Esophagus muscularis mucosa (tissue), 3 donors: ENCODE results near the gene NT5DC3.

Experiments used
- CTCF ChIP-seq, 3 experiments: fragments of 200-600 bp in 2 of 3; fragments of 450-650 bp in 1 of 3; sonication (generic) in 2 of 3; IDR thresholded peaks; one replicate each; pipeline ENCODE4 v1.5.1; 2017 to 2019; ENCODE audit warnings: antibody characterized with exemption in 3 of 3, mild to moderate bottlenecking in 2 of 3, moderate library complexity in 1 of 3
- POLR2A ChIP-seq: fragments of 450-650 bp; IDR thresholded peaks from one replicate; pipeline ENCODE4 v1.6.1; 2017; ENCODE audit warnings: antibody characterized with exemption, moderate library complexity, mild to moderate bottlenecking, low read depth

GRCh38 chr12:103725398-103725797 is 115.6 kb downstream of the NT5DC3 start:
- TF ChIP-seq CTCF (IDR thresholded peaks at IDR 0.05) (no peak), POLR2A (no peak)
